ENCODE results near the gene ZNF566.
"Not testable (repeated sequence)": the region's sequence is repeated elsewhere in the genome, so short reads cannot be mapped to it uniquely, and the experiment has no call there.

The ZNF566 gene

DNA sequence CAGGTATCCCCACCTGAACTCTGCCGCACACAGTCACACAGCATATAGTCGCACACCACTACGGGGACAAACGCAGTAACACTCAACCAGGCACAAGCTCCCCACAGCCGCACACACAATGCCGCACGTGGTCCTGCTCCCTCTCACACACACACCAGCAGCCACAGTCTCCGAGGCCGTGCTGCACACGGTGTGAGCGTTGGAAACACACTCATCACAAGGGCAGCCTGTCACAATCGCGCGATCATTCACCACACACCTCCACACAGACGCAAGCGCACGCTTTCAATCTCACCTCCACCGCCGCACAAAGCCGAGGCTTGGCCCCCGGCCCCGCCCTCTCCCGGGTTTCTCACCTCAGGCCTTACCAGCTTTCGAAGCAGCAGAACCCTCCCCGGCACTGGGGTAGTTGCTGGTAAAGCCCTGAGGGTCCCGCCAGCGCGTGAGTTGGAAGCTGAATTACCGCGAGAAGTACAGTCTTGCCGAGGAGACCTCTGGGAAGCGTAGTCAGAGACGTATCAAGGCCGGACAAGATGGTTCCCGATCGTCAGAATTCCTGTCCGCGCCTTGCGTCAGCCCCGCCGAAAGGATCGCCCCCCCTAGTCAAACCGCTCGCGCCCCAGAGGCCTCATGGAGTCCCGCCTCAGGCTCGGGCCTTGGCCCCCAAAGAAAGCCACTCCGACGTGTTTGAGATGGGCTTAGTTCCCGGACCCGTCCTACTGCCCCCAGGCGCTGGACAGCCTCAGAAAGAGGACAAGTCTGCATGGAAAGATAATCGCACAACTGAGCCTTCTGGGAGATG is at the start of gene ZNF566:
TSS of gene ZNF566 (minus strand) at position 444 of the 802 bp plus-strand sequence. CDS start 13,004 bp downstream, outside the sequence.
- peak; percentile 97 for DNase-seq

- DNase-seq, result peak; percentile 48
These were observed 39.7 kb upstream of the ZNF566 start for GRCh38 chr19:36528921-36529518.

DNA sequence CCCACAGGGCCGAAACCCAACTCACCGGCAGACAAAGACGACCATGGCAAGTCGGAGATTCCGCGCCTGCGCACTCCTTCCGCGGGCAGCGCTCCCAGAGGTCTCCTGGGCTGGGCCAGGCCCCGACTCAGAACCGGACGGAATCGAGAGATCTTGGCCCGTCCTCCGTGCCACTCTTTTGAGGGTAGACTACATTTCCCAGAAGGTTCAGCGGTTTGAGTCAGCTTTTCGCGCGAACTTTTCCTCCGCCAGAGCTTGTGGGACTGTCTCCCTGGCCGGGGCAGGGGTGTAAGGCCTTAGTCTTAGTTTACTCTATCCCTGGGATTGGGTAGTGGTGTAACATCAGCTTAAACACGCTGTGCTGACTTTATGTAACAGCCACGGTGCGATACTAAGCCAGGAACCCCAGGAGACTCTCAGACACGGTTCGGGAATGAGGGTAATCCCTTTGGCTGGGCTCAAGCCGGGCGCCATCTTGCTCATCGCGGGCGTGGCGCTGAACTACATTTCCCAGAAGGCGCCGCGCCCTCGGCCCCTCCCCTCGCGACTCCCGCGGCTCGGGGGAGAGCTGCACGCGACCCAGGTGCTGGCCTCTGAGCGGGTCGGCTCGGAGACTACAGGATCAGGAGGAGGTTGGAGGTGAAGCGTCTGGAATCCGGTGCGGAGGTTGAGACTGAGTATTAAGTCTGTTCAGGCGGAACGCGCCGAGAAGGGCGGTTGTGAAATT is 39.0 kb upstream of the ZNF566 start, which contains the start of gene ZNF260:
TSS of gene ZNF260 (minus strand) at position 78 of the 727 bp plus-strand sequence. CDS start 13,033 bp downstream, outside the sequence.
- DNase-seq, result peak; percentile 95

- DNase-seq, result no peak
These were observed 38.5 kb upstream of the ZNF566 start for GRCh38 chr19:36527873-36528193.

GRCh38 chr19:36527341-36527740 is 38.0 kb upstream of the ZNF566 start:
- no peak for DNase-seq

DNA sequence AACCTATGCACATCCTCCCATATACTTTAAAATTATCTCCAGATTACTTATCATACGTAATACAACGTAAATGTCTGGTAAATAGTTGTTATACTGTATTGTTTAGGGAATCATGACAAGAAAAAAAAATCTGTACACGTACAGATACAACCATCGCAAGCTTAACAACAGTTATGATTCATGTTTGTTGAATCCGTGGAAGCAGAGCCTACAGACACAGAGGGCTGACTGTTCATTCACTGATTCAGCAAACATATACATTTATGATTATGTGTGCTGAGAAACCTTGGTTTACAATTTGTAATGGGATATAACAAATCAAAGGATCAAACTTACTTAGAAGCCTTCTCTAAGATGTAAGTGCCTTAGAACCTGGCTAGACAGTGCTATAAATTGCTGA is 37.2 kb upstream of the ZNF566 start:
- DNase-seq, result no peak

- DNase-seq, result no peak
These were observed 35.3 kb upstream of the ZNF566 start for GRCh38 chr19:36524617-36525016.

DNA sequence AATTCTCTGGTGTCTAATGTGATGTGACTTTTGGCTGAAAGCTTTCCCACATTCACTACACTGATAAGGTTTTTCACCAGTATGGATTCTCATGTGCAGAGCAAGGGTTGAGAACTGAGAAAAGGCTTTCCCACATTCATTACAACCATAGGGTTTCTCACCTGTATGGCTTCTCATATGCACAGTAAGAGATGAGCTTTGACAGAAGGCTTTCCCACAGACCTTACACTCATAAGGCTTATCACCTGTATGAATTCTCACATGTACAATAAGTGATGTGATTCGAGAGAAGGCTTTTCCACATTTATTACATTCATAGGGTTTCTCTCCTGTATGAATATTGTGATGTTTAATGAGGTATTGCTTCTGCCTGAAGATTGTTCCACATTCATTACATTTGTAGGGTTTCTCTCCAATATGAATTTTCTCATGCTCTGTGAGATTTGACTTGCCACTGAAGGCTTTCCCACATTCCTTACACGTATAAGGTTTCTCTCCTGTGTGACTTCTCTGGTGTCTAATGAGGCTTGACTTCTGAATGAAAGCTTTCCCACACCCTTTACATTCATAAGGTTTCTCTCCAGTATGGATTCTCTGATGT is 24.8 kb upstream of the ZNF566 start:
- no peak for DNase-seq

DNA sequence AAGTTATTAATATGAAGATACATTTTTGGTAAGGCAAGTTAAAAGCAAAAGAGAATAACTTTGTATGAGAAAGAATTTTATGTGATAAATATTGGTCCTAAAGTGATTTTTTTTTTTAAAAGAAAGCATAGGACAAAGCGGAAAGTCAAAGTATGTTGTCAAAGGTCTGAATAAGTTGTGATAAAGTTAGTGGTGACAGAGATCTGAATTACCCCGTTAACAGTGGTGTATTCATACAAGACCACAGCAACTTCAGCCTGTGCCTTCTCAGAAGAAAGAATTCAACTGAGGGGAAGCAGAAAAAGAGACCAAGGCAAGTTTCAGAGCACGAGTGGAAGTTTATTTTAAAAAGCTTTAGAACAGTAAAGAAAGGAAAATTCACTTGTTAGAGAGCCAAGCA is 19.0 kb upstream of the ZNF566 start:
- DNase-seq, result no peak

- no peak for DNase-seq
These were observed 12.6 kb upstream of the ZNF566 start for GRCh38 chr19:36501973-36502372.

GRCh38 chr19:36497001-36497400 is 7.6 kb upstream of the ZNF566 start:
- no peak for DNase-seq

- peak; percentile 21 for DNase-seq
These were observed 3.5 kb upstream of the ZNF566 start for GRCh38 chr19:36492689-36493453.

DNA sequence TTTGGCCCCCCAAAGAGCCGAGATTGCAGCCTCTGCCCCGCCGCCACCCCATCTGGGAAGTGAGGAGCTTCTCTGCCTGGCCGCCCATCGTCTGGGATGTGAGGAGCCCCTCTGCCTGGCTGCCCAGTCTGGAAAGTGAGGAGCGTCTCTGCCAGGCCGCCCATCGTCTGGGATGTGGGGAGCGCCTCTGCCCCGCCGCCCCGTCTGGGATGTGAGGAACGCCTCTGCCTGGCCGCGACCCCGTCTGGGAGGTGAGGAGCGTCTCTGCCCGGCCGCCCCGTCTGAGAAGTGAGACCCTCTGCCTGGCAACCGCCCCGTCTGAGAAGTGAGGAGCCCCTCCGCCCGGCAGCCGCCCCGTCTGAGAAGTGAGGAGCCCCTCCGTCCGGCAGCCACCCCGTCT is 1.5 kb upstream of the ZNF566 start:
- DNase-seq, result not testable (repeated sequence)

GRCh38 chr19:36489920-36490415 is 607 bp upstream of the ZNF566 start:
- DNase-seq, result peak; percentile 66

GRCh38 chr19:36488846-36489117 is 579 bp downstream of the ZNF566 start:
- peak; percentile 64 for DNase-seq

- no peak for DNase-seq
These were observed 1.1 kb downstream of the ZNF566 start for GRCh38 chr19:36488118-36488845.

DNA sequence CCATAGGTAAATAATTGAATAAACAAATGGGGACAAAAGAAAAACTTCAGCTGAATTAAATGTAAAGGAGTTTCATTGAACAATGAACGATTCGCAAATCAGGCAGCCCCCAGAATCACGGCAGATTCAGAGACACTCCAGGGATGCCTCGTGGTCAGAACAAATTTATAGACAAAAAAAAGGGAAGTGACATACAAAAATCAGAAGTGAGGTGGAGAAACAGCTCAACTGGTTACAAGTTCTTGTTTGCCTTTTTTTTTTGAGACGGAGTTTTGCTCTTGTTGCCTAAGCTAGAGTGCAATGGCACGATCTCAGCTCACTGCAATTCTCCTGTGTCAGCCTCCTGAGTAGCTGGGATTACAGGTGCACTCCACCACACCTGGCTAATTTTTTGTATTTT is 5.7 kb downstream of the ZNF566 start:
- DNase-seq, result no peak

DNA sequence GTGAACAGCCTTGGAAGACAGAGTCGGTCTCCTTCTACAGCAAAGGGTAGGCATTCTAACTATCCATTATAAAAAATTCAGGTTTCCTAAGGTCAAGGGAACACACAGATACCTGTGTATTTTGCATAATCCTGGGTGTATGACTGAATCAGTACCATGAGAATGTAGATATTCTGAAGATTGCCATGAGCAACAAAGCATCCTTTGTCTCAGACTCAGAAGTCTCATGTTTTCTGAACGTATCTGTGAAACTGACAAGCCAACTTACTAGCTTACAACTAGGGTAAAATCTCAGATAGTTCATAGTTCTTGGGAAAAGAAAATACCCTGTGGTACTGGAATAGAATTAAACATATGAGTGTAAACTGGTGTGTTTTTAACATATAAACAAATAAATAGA is 6.5 kb downstream of the ZNF566 start:
- DNase-seq, result no peak

GRCh38 chr19:36460046-36460445 is 29.3 kb downstream of the ZNF566 start:
- DNase-seq, result no peak

GRCh38 chr19:36456831-36457230 is 32.5 kb downstream of the ZNF566 start:
- DNase-seq, result no peak

DNA sequence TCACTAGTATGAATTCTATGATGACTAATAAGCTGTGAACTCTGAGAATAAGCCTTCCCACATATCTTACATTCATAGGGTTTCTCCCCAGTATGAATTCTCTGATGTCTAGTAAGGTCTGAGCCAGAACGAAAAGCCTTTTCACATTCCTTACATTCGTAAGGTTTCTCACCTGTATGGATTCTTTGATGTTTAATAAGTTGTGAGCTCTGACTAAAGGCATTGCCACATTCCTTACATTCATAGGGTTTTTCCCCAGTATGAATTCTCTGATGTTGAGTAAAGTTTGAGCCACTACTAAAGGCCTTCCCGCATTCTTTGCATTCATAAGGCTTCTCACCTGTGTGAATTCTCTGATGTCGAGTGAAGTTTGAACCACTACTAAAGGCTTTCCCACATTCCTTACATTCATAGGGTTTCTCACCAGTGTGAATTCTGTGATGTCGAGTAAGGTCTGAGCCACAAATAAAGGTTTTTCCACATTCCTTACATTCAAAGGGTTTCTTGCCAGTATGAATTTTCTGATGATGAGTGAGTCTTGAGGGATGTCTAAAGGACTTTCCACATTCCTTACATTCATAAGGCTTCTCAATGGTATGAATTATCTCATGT is 40.2 kb downstream of the ZNF566 start:
- no peak for DNase-seq

DNA sequence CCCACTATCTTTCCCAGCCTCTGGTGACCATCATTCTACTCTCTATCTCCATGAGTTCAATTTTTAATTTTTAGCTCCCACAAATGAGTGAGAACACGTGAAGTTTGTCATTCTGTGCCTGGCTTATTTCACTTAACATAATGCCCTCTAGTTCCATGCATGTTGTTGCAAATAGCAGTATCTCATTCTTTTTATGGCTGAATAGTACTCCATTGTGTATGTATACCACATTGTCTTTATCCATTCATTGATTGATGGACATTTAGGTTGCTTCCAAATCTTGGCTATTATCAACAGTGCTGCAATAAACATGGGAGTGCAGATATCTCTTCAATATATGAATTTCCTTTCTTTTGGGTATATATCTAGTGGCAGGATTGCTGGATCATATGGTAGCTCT is 48.0 kb downstream of the ZNF566 start:
- no peak for DNase-seq

Measured in stimulated activated CD4-positive, alpha-beta T cell treated with anti-CD3 and anti-CD28 coated beads, Interleukin-1b, Interleukin-23, amount 100 ng/mL, for 48 hours (primary cell).